Upper lobe of left lung (tissue), 6 donors: ENCODE results near the gene SRGAP3. TPM values are rescaled to one million over a fixed set of nuclear protein-coding genes. Genes with fewer than 3 reads are reported as not detected.

ENCODE experiments used
- ATAC-seq, 2 donors: fragments of 200-7000 bp; cut with Tn5 transposase; one replicate each; pipeline ENCODE4 v1.9.1; 2022; ENCODE audit warnings: mild to moderate bottlenecking in 2 of 2, moderate library complexity in 2 of 2; ENCODE audit not compliant: low FRiP score in 2 of 2
- DNase-seq, 2 donors: peaks; one replicate each; pipeline ENCODE4 v3.0.0-alpha.2; 2019 to 2020
- H3K27ac ChIP-seq, 4 donors: fragments of 200-600 bp; sonication (generic); one replicate each; pipeline ENCODE4 v1.5.1; 2016 to 2019
- H3K27me3 ChIP-seq, 4 donors: fragments of 200-600 bp; sonication (generic); one replicate each; pipeline ENCODE4 v1.5.1; 2017 to 2019
- H3K36me3 ChIP-seq, 4 donors: fragments of 200-600 bp; sonication (generic); one replicate each; pipeline ENCODE4 v1.5.1; 2016 to 2019
- H3K4me1 ChIP-seq, 4 donors: fragments of 200-600 bp; sonication (generic); one replicate each; pipeline ENCODE4 v1.5.1; 2018 to 2019
- H3K4me3 ChIP-seq, 4 donors: fragments of 200-600 bp; sonication (generic); one replicate each; pipeline ENCODE4 v1.5.1; 2017 to 2019; ENCODE audit warnings: mild to moderate bottlenecking in 2 of 4, moderate library complexity in 1 of 4
- H3K9me3 ChIP-seq, 4 donors: fragments of 200-600 bp; sonication (generic); one replicate each; pipeline ENCODE4 v1.5.1; 2018 to 2019
- CTCF ChIP-seq, 6 experiments: fragments of 450-650 bp in 4 of 6; fragments of 200-600 bp in 2 of 6; sonication (generic) in 2 of 6; IDR thresholded peaks; one replicate each; pipeline ENCODE4 v1.5.1; 2016 to 2019; ENCODE audit warnings: antibody characterized with exemption in 6 of 6
- EP300 ChIP-seq, 4 donors: sonication (generic); formaldehyde crosslinking; IDR thresholded peaks; one replicate each; pipeline ENCODE4 v1.5.1; 2017; ENCODE audit warnings: antibody characterized with exemption in 4 of 4, control low read depth in 2 of 4
- POLR2A ChIP-seq, 4 donors: fragments of 450-650 bp; IDR thresholded peaks; one replicate each; pipeline ENCODE4 v1.5.1; 2016 to 2017; ENCODE audit warnings: antibody characterized with exemption in 4 of 4, mild to moderate bottlenecking in 2 of 4
- POLR2AphosphoS5 ChIP-seq, 2 donors: sonication (generic); formaldehyde crosslinking; IDR thresholded peaks; one replicate each; pipeline ENCODE4 v1.5.1; 2017; ENCODE audit warnings: antibody characterized with exemption in 2 of 2
- WGBS, 2 donors: methylation state at CpG; one replicate each; pipeline ENCODE4 v1.1.5; 2017 to 2018; 5-methylcytosine and 5-hydroxymethylcytosine counted together
- total RNA-seq, 6 donors: library from RNA; depleted of rRNA in 4 of 6; stranded (reverse); fragments of >200 nt in 4 of 6; gene quantifications; one replicate each; pipeline versions ENCODE4 v1.1.0 to v1.2.1, GENCODE V29; 2016 to 2021
- donor health status: DM: no; HTN: no; CAD: no; lungs with moderate emphysema.
- donor health status: DM: no; HTN: yes; CAD: no; lungs with severe emphysema.

SRGAP3 gene
- total RNA-seq, 6 donors from 2014 or later = 4.6 to 29.6 (median 11.4) TPM

GRCh38 chr3:9244495-9245183 lies 4.8 kb downstream of the SRGAP3 start:
- DNase-seq (no peak), ATAC-seq (no peak)
- TF ChIP-seq POLR2AphosphoS5 (IDR thresholded peaks at IDR 0.05) (no peak), CTCF (IDR thresholded peaks at IDR 0.05) (no peak), POLR2A (IDR thresholded peaks at IDR 0.05) (no peak), EP300 (IDR thresholded peaks at IDR 0.05) (no peak)
- Histone ChIP-seq H3K4me3 (no peak overlapping the region), H3K27me3 (no peaks in the 10 kb centered on the region), H3K4me1 (peaks cover under 1 to 20% (median 10%) of the 10 kb centered on the region in 4 donors), H3K36me3 (no peaks in the 10 kb centered on the region), H3K9me3 (no peaks in the 10 kb centered on the region), H3K27ac (no peak overlapping the region)
- WGBS, 2 donors = 29 to 32% methylated on average over 1 of the region's 1 CpG

- no peak for TF ChIP-seq EP300 (IDR thresholded peaks at IDR 0.05)
- TF ChIP-seq CTCF (IDR thresholded peaks at IDR 0.05) = no peak
- no peak for TF ChIP-seq POLR2A (IDR thresholded peaks at IDR 0.05)
- no peak for TF ChIP-seq POLR2AphosphoS5 (IDR thresholded peaks at IDR 0.05)
- Histone ChIP-seq H3K27ac (no peak overlapping the region), H3K9me3 (no peaks in the 10 kb centered on the region), H3K36me3 (no peaks in the 10 kb centered on the region), H3K4me1 (no peaks in the 10 kb centered on the region), H3K27me3 (no peaks in the 10 kb centered on the region), H3K4me3 (no peak overlapping the region)
- WGBS, 2 donors = 84 to 89% methylated on average over 4 of the region's 4 CpGs
- ATAC-seq = no peak
- DNase-seq = no peak
These were observed 7.5 kb downstream of the SRGAP3 start for GRCh38 chr3:9241956-9242355.

GRCh38 chr3:9239680-9240079 lies 9.8 kb downstream of the SRGAP3 start:
- no peak for DNase-seq
- no peak for ATAC-seq
- Histone ChIP-seq H3K4me1 (no peaks in the 10 kb centered on the region), H3K9me3 (no peaks in the 10 kb centered on the region), H3K27ac (no peak overlapping the region), H3K4me3 (no peak overlapping the region), H3K27me3 (no peaks in the 10 kb centered on the region), H3K36me3 (no peaks in the 10 kb centered on the region)
- 75 to 83% methylated on average over 1 of the region's 1 CpG for WGBS, 2 donors
- TF ChIP-seq POLR2A (IDR thresholded peaks at IDR 0.05) = no peak
- no peak for TF ChIP-seq POLR2AphosphoS5 (IDR thresholded peaks at IDR 0.05)
- TF ChIP-seq EP300 (IDR thresholded peaks at IDR 0.05) = no peak
- TF ChIP-seq CTCF (IDR thresholded peaks at IDR 0.05) = no peak

- no peak overlapping the region for H3K4me3 ChIP-seq
- TF ChIP-seq POLR2AphosphoS5 (IDR thresholded peaks at IDR 0.05) (no peak), POLR2A (IDR thresholded peaks at IDR 0.05) (no peak), CTCF (IDR thresholded peaks at IDR 0.05) (no peak), EP300 (IDR thresholded peaks at IDR 0.05) (no peak)
- H3K9me3 ChIP-seq = no peaks in the 10 kb centered on the region
- no peaks in the 10 kb centered on the region for H3K4me1 ChIP-seq
- no peaks in the 10 kb centered on the region for H3K27me3 ChIP-seq
- DNase-seq = no peak
- 86 to 90% methylated on average over 4 of the region's 4 CpGs for WGBS, 2 donors
- no peak for ATAC-seq
- no peaks in the 10 kb centered on the region for H3K36me3 ChIP-seq
- H3K27ac ChIP-seq = no peak overlapping the region
These were observed 10.6 kb downstream of the SRGAP3 start for GRCh38 chr3:9238721-9239295.

- no peaks in the 10 kb centered on the region for H3K9me3 ChIP-seq
- no peaks in the 10 kb centered on the region for H3K4me1 ChIP-seq
- H3K36me3 ChIP-seq = no peaks in the 10 kb centered on the region
- TF ChIP-seq EP300 (IDR thresholded peaks at IDR 0.05) (no peak), POLR2AphosphoS5 (IDR thresholded peaks at IDR 0.05) (no peak), CTCF (IDR thresholded peaks at IDR 0.05) (no peak), POLR2A (IDR thresholded peaks at IDR 0.05) (no peak)
- DNase-seq = no peak
- 80 to 85% methylated on average over 5 of the region's 5 CpGs for WGBS, 2 donors
- no peak overlapping the region for H3K27ac ChIP-seq
- H3K27me3 ChIP-seq = no peaks in the 10 kb centered on the region
- ATAC-seq = no peak
- H3K4me3 ChIP-seq = no peak overlapping the region
These were observed 11.2 kb downstream of the SRGAP3 start for GRCh38 chr3:9238276-9238675.
